Activated CD4-positive, alpha-beta T cell treated with anti-CD3 and anti-CD28 coated beads, Interleukin-10, Interleukin-2, amounts not matched to agents 100 ng/mL and 50 ng/mL, durations not matched to agents 16 hours and 8 hours (primary cell): ENCODE measurements around the gene FAM174C.
A peak's percentile ranks its signal among the peaks of the same experiment; 100 is the strongest.
"Not testable (repeated sequence)": the region's sequence is repeated elsewhere in the genome, so short reads cannot be mapped to it uniquely, and the experiment has no call there.

Experiments
- DNase-seq: peaks from one replicate; pipeline ENCODE4 v3.0.0-alpha.2; 2020

The FAM174C gene

GRCh38 chr19:1307320-1307719 is 32.0 kb downstream of the FAM174C start:
- DNase-seq = no peak

- DNase-seq = no peak
Observed at GRCh38 chr19:1307755-1308303, 32.5 kb downstream of the FAM174C start.

GRCh38 chr19:1308718-1309117 is 33.4 kb downstream of the FAM174C start:
- no peak for DNase-seq

- no peak for DNase-seq
Observed at GRCh38 chr19:1309977-1310852, 34.9 kb downstream of the FAM174C start.

GRCh38 chr19:1310853-1311180 is 35.5 kb downstream of the FAM174C start:
- no peak for DNase-seq

- DNase-seq = no peak
Observed at GRCh38 chr19:1311543-1312091, 36.3 kb downstream of the FAM174C start.

- no peak for DNase-seq
Observed at GRCh38 chr19:1312767-1313694, 37.7 kb downstream of the FAM174C start.

GRCh38 chr19:1313695-1314613 is 38.6 kb downstream of the FAM174C start:
- DNase-seq = no peak

GRCh38 chr19:1315470-1316166 is 40.3 kb downstream of the FAM174C start:
- DNase-seq = peak; percentile 35

- DNase-seq = no peak
Observed at GRCh38 chr19:1316466-1316865, 41.1 kb downstream of the FAM174C start.

GRCh38 chr19:1317274-1318003 is 42.1 kb downstream of the FAM174C start:
- no peak for DNase-seq

- DNase-seq = no peak
Observed at GRCh38 chr19:1318678-1319471, 43.5 kb downstream of the FAM174C start.

GRCh38 chr19:1320282-1320650 is 44.9 kb downstream of the FAM174C start:
- not testable (repeated sequence) for DNase-seq

GRCh38 chr19:1321539-1321938 is 46.2 kb downstream of the FAM174C start:
- no peak for DNase-seq

GRCh38 chr19:1322198-1322981 is 47.1 kb downstream of the FAM174C start:
- no peak for DNase-seq

- DNase-seq = no peak
Observed at GRCh38 chr19:1324249-1324805, 49.0 kb downstream of the FAM174C start.

GRCh38 chr19:1324806-1325567 is 49.7 kb downstream of the FAM174C start:
- peak; percentile 18 for DNase-seq
